ENCODE results near the gene ARHGAP26. TPM values are rescaled to one million over a fixed set of nuclear protein-coding genes. Genes with fewer than 3 reads are reported as not detected.

The ARHGAP26 gene
- total RNA-seq, 1 donor from 2014 or later, result 42.1 TPM

- DNase-seq (no peak), ATAC-seq (no peak)
- Histone ChIP-seq H3K27me3 (ENCODE audit: low read depth) (no peaks in the 10 kb centered on the region), H3K36me3 (no peaks in the 10 kb centered on the region), H3K27ac (no peak overlapping the region), H3K9me3 (no peaks in the 10 kb centered on the region), H3K4me3 (no peak overlapping the region), H3K4me1 (peaks cover 6% of the 10 kb centered on the region)
- intact Hi-C loops (cut with DNase I), result no loop called here
- no peak for TF ChIP-seq CTCF (IDR thresholded peaks at IDR 0.05)
Measured at GRCh38 chr5:143243103-143243502, 472.9 kb downstream of the ARHGAP26 start.

- intact Hi-C loops (cut with DNase I), result no loop called here
- TF ChIP-seq CTCF (IDR thresholded peaks at IDR 0.05), result no peak
- Histone ChIP-seq H3K4me3 (no peak overlapping the region), H3K36me3 (no peaks in the 10 kb centered on the region), H3K9me3 (no peaks in the 10 kb centered on the region), H3K4me1 (peaks cover 6% of the 10 kb centered on the region), H3K27me3 (ENCODE audit: low read depth) (no peaks in the 10 kb centered on the region), H3K27ac (peak overlapping the region; percentile 54)
- ATAC-seq, result peak; percentile 69 to 87
- no peak for DNase-seq
Measured at GRCh38 chr5:143244000-143244736, 474.0 kb downstream of the ARHGAP26 start.

GRCh38 chr5:143244990-143245389 lies 474.8 kb downstream of the ARHGAP26 start:
- Histone ChIP-seq H3K9me3 (no peaks in the 10 kb centered on the region), H3K4me3 (no peak overlapping the region), H3K36me3 (no peaks in the 10 kb centered on the region), H3K4me1 (peaks cover 6% of the 10 kb centered on the region), H3K27ac (no peak overlapping the region), H3K27me3 (ENCODE audit: low read depth) (no peaks in the 10 kb centered on the region)
- DNase-seq (no peak), ATAC-seq (no peak)
- no peak for TF ChIP-seq CTCF (IDR thresholded peaks at IDR 0.05)
- intact Hi-C loops (cut with DNase I), result no loop called here

GRCh38 chr5:143245929-143246561 lies 475.9 kb downstream of the ARHGAP26 start:
- H3K36me3 ChIP-seq, result no peaks in the 10 kb centered on the region
- DNase-seq (no peak), ATAC-seq (no peak)
- H3K4me1 ChIP-seq, result peaks cover 6% of the 10 kb centered on the region
- no peaks in the 10 kb centered on the region for H3K27me3 ChIP-seq (ENCODE audit: low read depth)
- no peak overlapping the region for H3K27ac ChIP-seq
- no peaks in the 10 kb centered on the region for H3K9me3 ChIP-seq
- intact Hi-C loops (cut with DNase I), result no loop called here
- H3K4me3 ChIP-seq, result no peak overlapping the region
- no peak for TF ChIP-seq CTCF (IDR thresholded peaks at IDR 0.05)

- Histone ChIP-seq H3K27ac (no peak overlapping the region), H3K9me3 (no peaks in the 10 kb centered on the region), H3K4me1 (peaks cover 6% of the 10 kb centered on the region), H3K36me3 (no peaks in the 10 kb centered on the region), H3K27me3 (ENCODE audit: low read depth) (no peaks in the 10 kb centered on the region), H3K4me3 (no peak overlapping the region)
- DNase-seq (no peak), ATAC-seq (no peak)
- intact Hi-C loops (cut with DNase I), result no loop called here
- no peak for TF ChIP-seq CTCF (IDR thresholded peaks at IDR 0.05)
Measured at GRCh38 chr5:143247134-143247815, 477.1 kb downstream of the ARHGAP26 start.
